Mesenchymal stem cell (in vitro differentiated cells and primary cell): ENCODE results near the gene CSNK1D.

Source experiments
- DNase-seq: peaks from one replicate; pipeline ENCODE4 v3.0.0-alpha.2; 2013
- H2AFZ ChIP-seq: one replicate; pipeline ENCODE4 v1.6.1; 2013; ENCODE audit warnings: low read depth, mild to moderate bottlenecking, control low read depth, inconsistent platforms, low read length, moderate library complexity
- H2AK5ac ChIP-seq: 2 replicates; pipeline ENCODE4 v1.6.1; 2013; ENCODE audit warnings: low read length, moderate library complexity, mild to moderate bottlenecking, inconsistent platforms; ENCODE audit not compliant: severe bottlenecking
- H2BK120ac ChIP-seq: one replicate; pipeline ENCODE4 v1.6.1; 2013; ENCODE audit warnings: low read depth, mild to moderate bottlenecking, inconsistent platforms, low read length, moderate library complexity
- H2BK12ac ChIP-seq, 2 experiments: one replicate each; pipeline ENCODE4 v1.6.1; 2013; ENCODE audit warnings: inconsistent platforms in 2 of 2, low read length in 2 of 2, mild to moderate bottlenecking in 2 of 2, moderate library complexity in 2 of 2, control low read depth in 1 of 2
- H2BK15ac ChIP-seq: one replicate; pipeline ENCODE4 v1.6.1; 2013; ENCODE audit warnings: mild to moderate bottlenecking, low read depth, inconsistent platforms; ENCODE audit not compliant: poor library complexity, severe bottlenecking
- H2BK5ac ChIP-seq: 2 replicates; pipeline ENCODE4 v1.6.1; 2013; ENCODE audit warnings: low read depth, mild to moderate bottlenecking, low read length, control low read depth, inconsistent platforms; ENCODE audit not compliant: poor library complexity, severe bottlenecking
- H3K14ac ChIP-seq, 2 experiments: one replicate each; pipeline ENCODE4 v1.6.1; 2013; ENCODE audit warnings: inconsistent platforms in 2 of 2, low read length in 2 of 2, control low read depth in 1 of 2, mild to moderate bottlenecking in 1 of 2, moderate library complexity in 1 of 2
- H3K18ac ChIP-seq, 2 experiments: one replicate each; pipeline ENCODE4 v1.6.1; 2013; ENCODE audit warnings: inconsistent platforms in 2 of 2, low read length in 2 of 2, control low read depth in 1 of 2, low read depth in 1 of 2, mild to moderate bottlenecking in 1 of 2
- H3K23ac ChIP-seq, 2 experiments: one replicate each; pipeline ENCODE4 v1.6.1; 2013; ENCODE audit warnings: inconsistent platforms in 2 of 2, low read length in 2 of 2, mild to moderate bottlenecking in 2 of 2, moderate library complexity in 2 of 2, control low read depth in 1 of 2
- H3K27ac ChIP-seq: 2 replicates; pipeline ENCODE4 v1.5.1; 2013; ENCODE audit warnings: mild to moderate bottlenecking, moderate library complexity, low read length, control low read depth, inconsistent platforms; ENCODE audit not compliant: poor library complexity, severe bottlenecking
- H3K27me3 ChIP-seq, 2 experiments: 2 replicates each; pipeline versions ENCODE4 v1.6.1 to v1.7.0; 2013; ENCODE audit warnings: low read length in 2 of 2, mild to moderate bottlenecking in 2 of 2, moderate library complexity in 2 of 2, control low read depth in 1 of 2, inconsistent platforms in 1 of 2; ENCODE audit not compliant: control insufficient read depth in 1 of 2, insufficient read depth in 1 of 2
- H3K36me3 ChIP-seq, 2 experiments: 2 replicates each; pipeline versions ENCODE4 v1.6.1 to v1.7.0; 2013; ENCODE audit warnings: low read length in 2 of 2, control low read depth in 1 of 2, inconsistent platforms in 1 of 2, low read depth in 1 of 2, mild to moderate bottlenecking in 1 of 2; ENCODE audit not compliant: insufficient read depth in 2 of 2, control insufficient read depth in 1 of 2
- H3K4ac ChIP-seq, 2 experiments: one replicate each; pipeline ENCODE4 v1.6.1; 2013; ENCODE audit warnings: inconsistent platforms in 2 of 2, low read length in 2 of 2, mild to moderate bottlenecking in 2 of 2, moderate library complexity in 2 of 2, control low read depth in 1 of 2, low read depth in 1 of 2
- H3K4me1 ChIP-seq: 2 replicates; pipeline ENCODE4 v1.6.1; 2013; ENCODE audit warnings: low read depth, low read length, control low read depth; ENCODE audit not compliant: control insufficient read depth, insufficient read depth
- H3K4me2 ChIP-seq: 2 replicates; pipeline ENCODE4 v1.6.1; 2013; ENCODE audit warnings: low read length, mild to moderate bottlenecking, inconsistent platforms; ENCODE audit not compliant: poor library complexity, severe bottlenecking
- H3K4me3 ChIP-seq, 2 experiments: 2 replicates each; pipeline versions ENCODE4 v1.5.1 to v1.7.0; 2013; ENCODE audit warnings: low read length in 2 of 2, mild to moderate bottlenecking in 2 of 2, control low read depth in 1 of 2, low read depth in 1 of 2; ENCODE audit not compliant: insufficient read depth in 1 of 2
- H3K79me1 ChIP-seq: replicated peaks from 2 replicates; pipeline ENCODE4 v1.6.1; 2013; ENCODE audit warnings: mild to moderate bottlenecking, control low read depth, low read length, inconsistent platforms; ENCODE audit not compliant: poor library complexity, severe bottlenecking
- H3K9ac ChIP-seq: 2 replicates; pipeline ENCODE4 v1.7.0; 2013; ENCODE audit warnings: mild to moderate bottlenecking, low read length, moderate library complexity
- H3K9me3 ChIP-seq: 2 replicates; pipeline ENCODE4 v1.7.0; 2013; ENCODE audit warnings: mild to moderate bottlenecking, low read length; ENCODE audit not compliant: control insufficient read depth
- H4K8ac ChIP-seq: one replicate; pipeline ENCODE4 v1.6.1; 2013; ENCODE audit warnings: inconsistent platforms, mild to moderate bottlenecking, low read length, moderate library complexity
- H4K91ac ChIP-seq: one replicate; pipeline ENCODE4 v1.6.1; 2013; ENCODE audit warnings: mild to moderate bottlenecking, low read length, inconsistent platforms
- WGBS: methylation state at CpG from one replicate; pipeline ENCODE4 v1.1.7; 2013; ENCODE audit warnings: mixed read lengths; 5-methylcytosine and 5-hydroxymethylcytosine counted together

The CSNK1D gene

GRCh38 chr17:82225368-82226029 is 48.0 kb downstream of the CSNK1D start:
- Histone ChIP-seq H3K27ac (no peak overlapping the region), H3K4me2 (no peak overlapping the region), H3K27me3 (no peaks in the 10 kb centered on the region), H3K79me1 (no peaks in the 10 kb centered on the region), H3K23ac (no peak overlapping the region), H2AFZ (no peak overlapping the region), H2BK5ac (no peak overlapping the region), H4K91ac (peak overlapping the region; percentile 29), H4K8ac (peak overlapping the region; percentile 5), H3K18ac (peak overlapping the region; percentile 48 to 55), H2BK15ac (peak overlapping the region; percentile 73), H3K4ac (peak overlapping the region in 1 of 2 experiments; percentile 91), H3K36me3 (no peaks in the 10 kb centered on the region), H3K9ac (no peak overlapping the region), H2AK5ac (no peak overlapping the region), H3K4me1 (peaks cover 43% of the 10 kb centered on the region), H2BK120ac (peak overlapping the region; percentile 89), H2BK12ac (peak overlapping the region; percentile 67 to 96), H3K9me3 (no peaks in the 10 kb centered on the region), H3K14ac (no peak overlapping the region), H3K4me3 (no peak overlapping the region)
- 75% methylated on average over 24 of the region's 24 CpGs for WGBS
- DNase-seq, result peak; percentile 15

DNA sequence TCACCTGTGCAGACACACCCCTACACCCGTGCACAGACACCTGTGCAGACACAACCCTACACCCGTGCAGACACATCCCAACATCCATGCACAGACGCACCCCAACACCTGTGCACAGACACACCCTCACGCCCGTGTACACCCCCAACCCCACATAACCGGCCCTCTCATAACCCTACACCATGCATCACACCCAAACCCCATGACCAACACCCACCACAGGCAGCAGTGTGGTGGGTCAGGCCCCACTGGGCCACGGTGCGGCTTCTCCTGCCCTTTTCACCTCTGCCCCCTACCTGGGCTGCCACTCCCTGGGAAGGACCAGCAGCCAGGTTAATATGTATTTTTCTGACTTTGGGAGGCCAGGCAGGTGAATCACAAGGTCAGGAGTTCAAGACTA is 48.8 kb downstream of the CSNK1D start:
- DNase-seq, result no peak
- 89% methylated on average over 6 of the region's 8 CpGs for WGBS

GRCh38 chr17:82223517-82223916 is 50.0 kb downstream of the CSNK1D start:
- Histone ChIP-seq H4K91ac (no peak overlapping the region), H3K36me3 (no peaks in the 10 kb centered on the region), H3K4me2 (no peak overlapping the region), H2BK15ac (no peak overlapping the region), H2BK12ac (no peak overlapping the region), H3K4me3 (no peak overlapping the region), H3K79me1 (peaks cover 6% of the 10 kb centered on the region), H2BK5ac (no peak overlapping the region), H3K9me3 (no peaks in the 10 kb centered on the region), H3K4me1 (peaks cover 39% of the 10 kb centered on the region), H2BK120ac (no peak overlapping the region), H3K14ac (no peak overlapping the region), H3K9ac (no peak overlapping the region), H3K4ac (no peak overlapping the region), H3K18ac (no peak overlapping the region), H3K23ac (no peak overlapping the region), H3K27ac (no peak overlapping the region), H2AFZ (no peak overlapping the region), H3K27me3 (no peaks in the 10 kb centered on the region), H2AK5ac (no peak overlapping the region), H4K8ac (no peak overlapping the region)
- no peak for DNase-seq
- WGBS, result 91% methylated on average over 4 of the region's 5 CpGs

More for the DNA sequence above, 48.8 kb downstream of the CSNK1D start:
- Histone ChIP-seq H4K8ac (no peak overlapping the region), H4K91ac (no peak overlapping the region), H3K4me3 (no peak overlapping the region), H3K23ac (no peak overlapping the region), H2BK12ac (no peak overlapping the region), H3K14ac (no peak overlapping the region), H3K4me2 (no peak overlapping the region), H3K79me1 (no peaks in the 10 kb centered on the region), H3K4me1 (peaks cover 35% of the 10 kb centered on the region), H3K27ac (no peak overlapping the region), H3K18ac (no peak overlapping the region), H2AFZ (no peak overlapping the region), H3K27me3 (no peaks in the 10 kb centered on the region), H3K9me3 (no peaks in the 10 kb centered on the region), H3K9ac (no peak overlapping the region), H2BK120ac (no peak overlapping the region), H3K4ac (no peak overlapping the region), H2AK5ac (no peak overlapping the region), H2BK15ac (no peak overlapping the region), H2BK5ac (no peak overlapping the region), H3K36me3 (no peaks in the 10 kb centered on the region)

- no peak overlapping the region for H3K9ac ChIP-seq
- no peaks in the 10 kb centered on the region for H3K27me3 ChIP-seq
- H2AFZ ChIP-seq, result no peak overlapping the region
- no peak overlapping the region for H2AK5ac ChIP-seq
- no peak for DNase-seq
- H3K9me3 ChIP-seq, result no peaks in the 10 kb centered on the region
- no peak overlapping the region for H3K4ac ChIP-seq
- H3K18ac ChIP-seq, result no peak overlapping the region
- H3K4me2 ChIP-seq, result no peak overlapping the region
- H2BK12ac ChIP-seq, result peak overlapping the region in 1 of 2 experiments; percentile 10
- peaks cover 38% of the 10 kb centered on the region for H3K4me1 ChIP-seq
- H3K27ac ChIP-seq, result no peak overlapping the region
- H3K36me3 ChIP-seq, result no peaks in the 10 kb centered on the region
- no peak overlapping the region for H4K8ac ChIP-seq
- peak overlapping the region; percentile 85 for H2BK15ac ChIP-seq
- WGBS, result 100% methylated on average over 5 of the region's 10 CpGs
- no peak overlapping the region for H2BK5ac ChIP-seq
- no peak overlapping the region for H3K14ac ChIP-seq
- no peak overlapping the region for H2BK120ac ChIP-seq
- no peak overlapping the region for H4K91ac ChIP-seq
- H3K79me1 ChIP-seq, result peaks cover 8% of the 10 kb centered on the region
- no peak overlapping the region for H3K4me3 ChIP-seq
- H3K23ac ChIP-seq, result no peak overlapping the region
These were observed 50.7 kb downstream of the CSNK1D start for GRCh38 chr17:82222816-82223215.
